ENCODE measurements around the gene PRDM16. TPM values are rescaled to one million over a fixed set of nuclear protein-coding genes. Genes with fewer than 3 reads are reported as not detected.

PRDM16 gene
- total RNA-seq, 4 donors from 2014 or later = 0.08 to 0.19 (median 0.12) TPM

- WGBS, 2 donors = 54 to 58% methylated on average over 13 to 16 of the region's 16 CpGs
- Histone ChIP-seq H3K9me3 (no peaks in the 10 kb centered on the region), H3K36me3 (no peaks in the 10 kb centered on the region), H3K27me3 (peaks cover 0 to 26% (median 0%) of the 10 kb centered on the region in 4 donors), H3K4me1 (no peaks in the 10 kb centered on the region), H3K27ac (no peak overlapping the region), H3K4me3 (no peak overlapping the region)
- DNase-seq = no peak
- intact Hi-C loops (cut with DNase I) = no loop called here
- TF ChIP-seq CTCF (IDR thresholded peaks at IDR 0.05) (no peak), POLR2A (IDR thresholded peaks at IDR 0.05) (no peak)
Measured at GRCh38 chr1:3258386-3259003, 189.5 kb downstream of the PRDM16 start.

- TF ChIP-seq POLR2A (IDR thresholded peaks at IDR 0.05) = no peak
- no peak for TF ChIP-seq CTCF (IDR thresholded peaks at IDR 0.05)
- Histone ChIP-seq H3K4me1 (no peaks in the 10 kb centered on the region), H3K27me3 (peaks cover 0 to 32% (median 0%) of the 10 kb centered on the region in 4 donors), H3K36me3 (no peaks in the 10 kb centered on the region), H3K9me3 (no peaks in the 10 kb centered on the region), H3K27ac (no peak overlapping the region), H3K4me3 (no peak overlapping the region)
- WGBS, 2 donors = 57 to 67% methylated on average over 3 to 5 of the region's 14 CpGs
- DNase-seq = no peak
- intact Hi-C loops (cut with DNase I) = no loop called here
Measured at GRCh38 chr1:3259020-3259419, 190.0 kb downstream of the PRDM16 start.

DNA sequence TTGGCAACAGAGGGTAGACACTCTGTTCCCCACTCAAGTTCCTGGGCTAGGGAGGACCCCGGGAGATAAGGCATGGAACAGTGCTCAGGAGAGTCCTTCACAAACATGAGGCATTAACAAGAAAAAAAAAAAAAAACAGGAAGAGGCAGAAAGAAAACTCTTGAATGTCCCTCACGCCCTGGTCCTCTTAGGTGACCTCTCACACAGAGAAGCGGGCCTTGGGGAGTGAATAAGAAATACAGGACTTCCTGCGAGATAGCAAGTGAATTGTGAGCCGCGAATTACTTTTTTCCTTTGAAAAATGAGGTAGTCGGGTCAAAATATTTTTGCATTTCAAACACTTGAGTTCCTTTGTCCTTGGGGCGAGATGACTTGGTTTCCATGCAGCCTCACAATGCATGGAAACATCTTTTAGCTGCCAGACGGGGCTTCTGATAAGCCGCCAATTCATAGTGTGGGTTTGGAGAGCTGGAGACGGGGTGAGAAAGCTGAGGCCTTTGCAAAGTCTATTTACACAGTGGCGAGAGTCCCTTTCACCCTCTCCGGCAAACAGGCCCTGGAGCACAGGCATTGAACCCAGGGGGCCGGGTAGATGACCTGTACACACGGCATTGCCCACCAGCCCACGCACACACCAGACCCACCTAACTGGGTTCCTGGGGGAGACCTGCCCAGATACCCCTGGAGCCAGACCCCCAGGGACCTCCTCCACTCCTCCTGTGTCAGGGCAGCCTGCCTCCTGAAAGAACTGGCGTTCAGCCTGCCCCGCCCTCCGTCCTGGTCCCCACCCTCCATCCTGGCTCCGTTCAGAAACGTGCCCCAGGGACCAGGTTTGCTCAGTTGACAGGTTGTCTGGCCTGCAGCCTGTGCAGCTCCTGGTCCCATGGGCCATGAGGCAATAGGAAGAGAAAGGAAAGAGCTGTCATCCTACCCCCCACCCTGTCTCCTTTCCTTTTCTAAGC is 192.3 kb downstream of the PRDM16 start:
- H3K27ac ChIP-seq = no peak overlapping the region
- no peaks in the 10 kb centered on the region for H3K9me3 ChIP-seq
- no peak overlapping the region for H3K4me3 ChIP-seq
- 43 to 55% methylated on average over 12 to 16 of the region's 21 CpGs for WGBS, 2 donors
- H3K27me3 ChIP-seq = peaks cover 0 to 54% (median 0%) of the 10 kb centered on the region in 4 donors
- no peak for DNase-seq
- no peaks in the 10 kb centered on the region for H3K36me3 ChIP-seq
- TF ChIP-seq CTCF (IDR thresholded peaks at IDR 0.05) (no peak), POLR2A (IDR thresholded peaks at IDR 0.05) (no peak)
- intact Hi-C loops (cut with DNase I) = no loop called here
- no peaks in the 10 kb centered on the region for H3K4me1 ChIP-seq

DNA sequence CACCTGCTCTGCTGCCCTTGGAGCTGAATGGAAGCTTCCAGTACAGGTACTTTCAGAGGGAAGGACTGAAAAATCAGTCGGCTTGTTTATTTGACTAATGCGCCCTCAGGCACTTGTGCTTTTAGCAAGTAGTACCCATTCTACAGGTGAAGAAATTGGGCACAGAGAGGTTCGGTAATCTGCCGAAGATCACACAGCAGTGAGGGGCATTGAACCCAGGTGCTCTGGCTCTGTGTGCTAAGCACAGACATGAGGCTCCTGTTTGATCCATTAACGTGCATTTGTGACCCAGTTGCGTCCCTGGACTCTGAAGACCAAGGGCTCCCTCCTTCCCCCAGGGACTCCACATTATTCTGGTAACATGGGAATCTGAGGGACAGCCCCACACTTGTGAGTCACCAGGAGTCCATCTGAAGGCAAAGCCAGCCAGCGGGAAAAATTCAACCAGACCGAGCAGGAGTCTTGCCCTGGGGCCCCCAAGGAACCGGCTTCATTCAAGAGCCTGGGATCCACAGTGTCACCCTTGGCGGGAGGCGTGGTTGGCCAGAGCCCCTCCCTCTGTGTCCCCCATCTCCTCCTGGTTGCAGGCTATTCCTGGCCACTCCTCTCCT is 193.1 kb downstream of the PRDM16 start:
- H3K4me3 ChIP-seq = no peak overlapping the region
- no peak for TF ChIP-seq CTCF (IDR thresholded peaks at IDR 0.05)
- no peak for TF ChIP-seq POLR2A (IDR thresholded peaks at IDR 0.05)
- no peak for DNase-seq
- H3K4me1 ChIP-seq = no peaks in the 10 kb centered on the region
- H3K9me3 ChIP-seq = no peaks in the 10 kb centered on the region
- intact Hi-C loops (cut with DNase I) = no loop called here
- H3K36me3 ChIP-seq = no peaks in the 10 kb centered on the region
- no peak overlapping the region for H3K27ac ChIP-seq
- WGBS, 2 donors = 56 to 77% methylated on average over 2 to 6 of the region's 11 CpGs
- peaks cover 0 to 58% (median 0%) of the 10 kb centered on the region in 4 donors for H3K27me3 ChIP-seq
